MM.1S (cell line): ENCODE data around the gene RASGEF1C.

ENCODE experiments used
- EZH2 ChIP-seq: fragments of 300-600 bp; sonication (generic); optimal IDR thresholded peaks from 2 replicates; pipeline ENCODE3; 2017; ENCODE audit warnings: low read depth, mild to moderate bottlenecking, antibody characterized with exemption, low read length, mixed read lengths
- EZH2phosphoT487 ChIP-seq: fragments of 300-600 bp; sonication (generic); IDR thresholded peaks from 2 replicates; pipeline ENCODE4 v1.6.1; 2018; ENCODE audit warnings: antibody characterized with exemption, low read length
- TF ChIP-seq, protein P1 (sequence below): fragments of 300-600 bp; sonication (generic); IDR thresholded peaks from 2 replicates; pipeline ENCODE4 v1.5.1; 2016; ENCODE audit warnings: antibody characterized with exemption, low read length, mixed read lengths

DNA sequence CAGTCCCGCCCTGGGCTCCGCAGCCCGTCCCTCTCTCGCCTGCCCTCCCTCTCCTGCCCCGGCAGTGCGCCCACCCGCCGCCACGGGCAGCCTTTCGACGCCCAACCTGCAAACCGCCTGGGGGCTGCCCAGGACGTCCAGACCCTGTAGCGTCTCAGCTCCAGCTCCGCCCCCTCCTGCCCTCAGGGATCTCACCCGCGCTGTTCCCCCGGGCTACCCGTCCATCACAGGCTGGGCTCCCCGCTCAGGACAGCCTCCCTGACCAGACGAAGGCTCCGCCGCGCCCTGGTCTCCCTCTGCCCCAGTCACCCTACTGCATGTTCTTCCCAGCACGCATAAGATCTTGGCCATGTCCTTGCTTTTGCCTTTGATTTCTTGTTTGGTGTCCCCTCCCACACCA lies 1.4 kb downstream of the RASGEF1C start:
- TF ChIP-seq, protein P1, sequence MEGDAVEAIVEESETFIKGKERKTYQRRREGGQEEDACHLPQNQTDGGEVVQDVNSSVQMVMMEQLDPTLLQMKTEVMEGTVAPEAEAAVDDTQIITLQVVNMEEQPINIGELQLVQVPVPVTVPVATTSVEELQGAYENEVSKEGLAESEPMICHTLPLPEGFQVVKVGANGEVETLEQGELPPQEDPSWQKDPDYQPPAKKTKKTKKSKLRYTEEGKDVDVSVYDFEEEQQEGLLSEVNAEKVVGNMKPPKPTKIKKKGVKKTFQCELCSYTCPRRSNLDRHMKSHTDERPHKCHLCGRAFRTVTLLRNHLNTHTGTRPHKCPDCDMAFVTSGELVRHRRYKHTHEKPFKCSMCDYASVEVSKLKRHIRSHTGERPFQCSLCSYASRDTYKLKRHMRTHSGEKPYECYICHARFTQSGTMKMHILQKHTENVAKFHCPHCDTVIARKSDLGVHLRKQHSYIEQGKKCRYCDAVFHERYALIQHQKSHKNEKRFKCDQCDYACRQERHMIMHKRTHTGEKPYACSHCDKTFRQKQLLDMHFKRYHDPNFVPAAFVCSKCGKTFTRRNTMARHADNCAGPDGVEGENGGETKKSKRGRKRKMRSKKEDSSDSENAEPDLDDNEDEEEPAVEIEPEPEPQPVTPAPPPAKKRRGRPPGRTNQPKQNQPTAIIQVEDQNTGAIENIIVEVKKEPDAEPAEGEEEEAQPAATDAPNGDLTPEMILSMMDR = no peak
- no peak for TF ChIP-seq EZH2phosphoT487
- TF ChIP-seq EZH2 = no peak
